Peyer's patch (tissue), 4 donors: ENCODE data around the gene GDF7.

ENCODE experiments used
- CTCF ChIP-seq, 6 experiments: fragments of 450-650 bp in 4 of 6; fragments of 200-600 bp in 2 of 6; sonication (generic) in 1 of 6; IDR thresholded peaks; one replicate each; pipeline ENCODE4 v1.5.1; 2017 to 2019; ENCODE audit warnings: antibody characterized with exemption in 6 of 6, mild to moderate bottlenecking in 3 of 6, moderate library complexity in 1 of 6
- POLR2A ChIP-seq, 2 donors: fragments of 450-650 bp; IDR thresholded peaks; one replicate each; pipeline ENCODE4 v1.5.1; 2017; ENCODE audit warnings: antibody characterized with exemption in 2 of 2, mild to moderate bottlenecking in 2 of 2, moderate library complexity in 2 of 2

DNA sequence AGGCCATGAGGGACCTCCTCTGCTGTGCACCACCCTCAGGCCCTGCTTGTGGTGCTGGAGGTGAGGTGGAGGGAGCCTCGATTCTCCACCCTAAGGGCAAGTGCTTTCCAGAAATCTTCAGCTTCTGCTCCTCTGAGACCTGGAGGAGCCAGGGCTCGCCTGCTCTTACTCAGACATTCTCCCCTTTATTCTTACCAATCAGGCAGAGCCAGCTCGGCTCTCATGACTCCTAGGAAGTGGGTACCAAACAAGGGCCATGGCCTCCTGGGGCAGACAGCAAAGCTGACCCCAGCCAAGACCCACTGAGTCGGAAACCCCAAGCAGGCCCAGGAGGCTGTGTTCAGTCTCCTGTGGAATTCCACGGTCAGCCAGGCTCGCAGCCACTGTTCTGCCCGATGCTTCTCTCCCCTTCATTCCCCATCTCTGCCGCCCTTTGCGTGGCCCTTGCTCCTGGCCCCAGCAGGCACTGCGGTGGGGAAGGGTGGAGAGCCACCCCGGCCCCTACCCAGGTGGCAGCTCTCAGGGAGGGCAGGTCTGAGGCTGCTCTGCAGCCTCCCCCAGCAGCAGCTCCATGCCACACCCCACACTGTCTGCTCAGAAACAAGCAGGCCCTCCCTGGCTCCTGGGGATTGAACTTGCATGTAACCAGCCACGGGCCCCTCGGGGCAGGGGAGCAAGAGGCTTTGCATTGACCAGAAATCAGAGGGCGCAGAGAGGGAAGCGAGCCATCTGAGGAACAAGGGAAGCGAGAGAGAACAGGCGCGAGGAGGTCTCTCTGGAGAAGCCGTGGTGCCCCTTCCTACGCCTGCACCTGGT, 40.0 kb upstream of the GDF7 start:
- TF ChIP-seq CTCF (IDR thresholded peaks at IDR 0.05): no peak
- TF ChIP-seq POLR2A (IDR thresholded peaks at IDR 0.05): no peak
